GM12801 (cell line): Measurements from ENCODE around the gene MAZ.

Source experiments
- TF ChIP-seq, protein P1 (sequence below): IDR thresholded peaks from one replicate; pipeline ENCODE4 v1.5.1; 2011; ENCODE audit warnings: control low read depth; ENCODE audit not compliant: insufficient read length; ENCODE audit errors: extremely low read depth

MAZ gene

DNA sequence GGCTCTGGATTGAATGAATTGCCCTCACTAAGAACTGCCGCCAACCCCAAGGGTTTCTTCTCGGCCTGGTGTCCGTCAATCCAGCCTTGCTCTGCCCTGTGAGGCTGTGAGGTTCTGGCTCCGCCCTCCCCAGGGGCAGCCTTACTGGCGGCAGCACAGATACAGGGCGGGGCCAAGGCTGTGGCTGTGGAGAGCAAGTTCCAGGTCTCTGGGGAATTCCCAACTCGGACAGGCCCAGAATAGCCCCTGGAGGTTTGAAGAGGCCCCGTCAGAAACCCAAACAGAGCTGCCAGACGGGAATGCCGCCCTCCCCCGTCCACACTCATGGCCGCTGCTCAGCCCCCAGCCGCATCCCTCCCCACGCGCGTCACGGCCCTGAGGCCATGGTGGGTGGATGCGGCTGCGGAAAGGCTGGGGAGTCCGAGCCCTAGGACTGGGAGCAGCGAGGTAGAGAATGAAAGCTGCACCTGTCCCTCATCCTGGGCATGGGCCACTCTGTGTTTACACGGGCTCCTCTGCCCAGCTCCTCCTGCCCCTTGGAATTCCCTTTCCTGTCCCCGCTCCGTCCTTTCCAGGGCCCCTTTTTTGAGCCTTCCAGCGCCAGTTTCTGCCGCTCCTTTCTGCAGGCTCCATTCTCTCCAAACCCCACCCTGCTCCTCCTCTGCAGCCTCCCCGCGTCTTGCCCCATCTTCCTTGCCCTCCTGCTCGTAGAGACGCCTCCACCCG is 5.0 kb downstream of the MAZ start:
- TF ChIP-seq, protein P1, sequence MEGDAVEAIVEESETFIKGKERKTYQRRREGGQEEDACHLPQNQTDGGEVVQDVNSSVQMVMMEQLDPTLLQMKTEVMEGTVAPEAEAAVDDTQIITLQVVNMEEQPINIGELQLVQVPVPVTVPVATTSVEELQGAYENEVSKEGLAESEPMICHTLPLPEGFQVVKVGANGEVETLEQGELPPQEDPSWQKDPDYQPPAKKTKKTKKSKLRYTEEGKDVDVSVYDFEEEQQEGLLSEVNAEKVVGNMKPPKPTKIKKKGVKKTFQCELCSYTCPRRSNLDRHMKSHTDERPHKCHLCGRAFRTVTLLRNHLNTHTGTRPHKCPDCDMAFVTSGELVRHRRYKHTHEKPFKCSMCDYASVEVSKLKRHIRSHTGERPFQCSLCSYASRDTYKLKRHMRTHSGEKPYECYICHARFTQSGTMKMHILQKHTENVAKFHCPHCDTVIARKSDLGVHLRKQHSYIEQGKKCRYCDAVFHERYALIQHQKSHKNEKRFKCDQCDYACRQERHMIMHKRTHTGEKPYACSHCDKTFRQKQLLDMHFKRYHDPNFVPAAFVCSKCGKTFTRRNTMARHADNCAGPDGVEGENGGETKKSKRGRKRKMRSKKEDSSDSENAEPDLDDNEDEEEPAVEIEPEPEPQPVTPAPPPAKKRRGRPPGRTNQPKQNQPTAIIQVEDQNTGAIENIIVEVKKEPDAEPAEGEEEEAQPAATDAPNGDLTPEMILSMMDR = no peak

DNA sequence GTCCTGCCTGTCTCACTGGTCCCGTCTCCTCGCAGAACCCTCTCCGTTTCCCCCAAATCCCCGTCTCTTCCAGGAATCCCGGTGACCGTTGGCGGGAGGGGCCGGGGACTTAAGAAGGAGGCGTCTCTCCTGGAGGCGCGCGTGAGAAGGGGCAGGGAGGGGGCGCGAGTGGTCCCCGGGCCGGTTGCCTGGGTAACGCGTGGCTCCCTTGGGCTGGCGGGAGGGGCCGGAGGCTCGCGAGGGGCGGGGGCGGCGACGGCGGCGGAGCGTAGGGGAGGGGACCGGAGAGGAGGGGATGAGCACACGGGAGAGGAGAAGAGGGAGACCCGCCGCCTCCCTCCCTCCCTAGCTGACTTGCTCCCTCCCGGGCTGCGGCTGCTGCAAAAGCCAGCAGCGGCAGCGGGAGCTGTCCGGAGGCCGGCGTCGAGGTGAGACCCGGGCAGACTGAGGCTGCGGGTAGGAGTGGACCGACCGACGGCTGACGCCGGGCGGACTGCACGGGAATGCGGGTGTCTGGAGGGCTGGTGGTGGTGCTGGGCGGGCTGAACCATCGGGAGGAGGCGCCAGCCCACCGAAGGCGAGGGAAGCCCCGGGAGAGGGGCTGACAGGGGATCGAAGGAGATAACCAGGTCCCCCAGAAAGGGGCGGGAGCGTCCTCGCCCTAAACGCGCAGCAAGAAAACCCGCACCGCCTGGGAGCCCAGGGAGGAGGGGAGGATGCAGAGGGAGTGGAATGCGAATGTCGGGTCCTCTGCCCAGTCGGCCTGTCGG is 5.8 kb downstream of the MAZ start, which contains the start of gene PRRT2:
PRRT2 (plus strand) TSS at position 298 of the 770 bp plus-strand sequence. CDS start 862 bp downstream, outside the sequence.
- TF ChIP-seq, protein P1 = no peak

DNA sequence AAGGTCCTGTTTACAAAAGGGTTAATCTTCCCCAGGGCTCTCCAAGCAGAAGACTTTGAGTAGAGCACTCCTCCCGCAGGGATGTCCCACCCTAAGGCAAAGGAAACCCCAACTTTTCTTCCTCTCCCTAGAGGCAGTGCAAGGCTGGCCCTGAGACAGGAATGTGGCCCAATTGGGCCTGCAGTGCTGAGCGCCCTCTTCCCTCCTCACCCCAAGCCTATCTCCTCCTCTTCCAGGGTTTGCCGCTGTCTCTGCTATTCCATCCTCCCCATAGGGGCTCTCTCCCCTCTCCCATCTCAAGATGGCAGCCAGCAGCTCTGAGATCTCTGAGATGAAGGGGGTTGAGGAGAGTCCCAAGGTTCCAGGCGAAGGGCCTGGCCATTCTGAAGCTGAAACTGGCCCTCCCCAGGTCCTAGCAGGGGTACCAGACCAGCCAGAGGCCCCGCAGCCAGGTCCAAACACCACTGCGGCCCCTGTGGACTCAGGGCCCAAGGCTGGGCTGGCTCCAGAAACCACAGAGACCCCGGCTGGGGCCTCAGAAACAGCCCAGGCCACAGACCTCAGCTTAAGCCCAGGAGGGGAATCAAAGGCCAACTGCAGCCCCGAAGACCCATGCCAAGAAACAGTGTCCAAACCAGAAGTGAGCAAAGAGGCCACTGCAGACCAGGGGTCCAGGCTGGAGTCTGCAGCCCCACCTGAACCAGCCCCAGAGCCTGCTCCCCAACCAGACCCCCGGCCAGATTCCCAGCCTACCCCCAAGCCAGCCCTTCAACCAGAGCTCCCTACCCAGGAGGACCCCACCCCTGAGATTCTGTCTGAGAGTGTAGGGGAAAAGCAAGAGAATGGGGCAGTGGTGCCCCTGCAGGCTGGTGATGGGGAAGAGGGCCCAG is 6.7 kb downstream of the MAZ start:
- TF ChIP-seq, protein P1 = no peak

DNA sequence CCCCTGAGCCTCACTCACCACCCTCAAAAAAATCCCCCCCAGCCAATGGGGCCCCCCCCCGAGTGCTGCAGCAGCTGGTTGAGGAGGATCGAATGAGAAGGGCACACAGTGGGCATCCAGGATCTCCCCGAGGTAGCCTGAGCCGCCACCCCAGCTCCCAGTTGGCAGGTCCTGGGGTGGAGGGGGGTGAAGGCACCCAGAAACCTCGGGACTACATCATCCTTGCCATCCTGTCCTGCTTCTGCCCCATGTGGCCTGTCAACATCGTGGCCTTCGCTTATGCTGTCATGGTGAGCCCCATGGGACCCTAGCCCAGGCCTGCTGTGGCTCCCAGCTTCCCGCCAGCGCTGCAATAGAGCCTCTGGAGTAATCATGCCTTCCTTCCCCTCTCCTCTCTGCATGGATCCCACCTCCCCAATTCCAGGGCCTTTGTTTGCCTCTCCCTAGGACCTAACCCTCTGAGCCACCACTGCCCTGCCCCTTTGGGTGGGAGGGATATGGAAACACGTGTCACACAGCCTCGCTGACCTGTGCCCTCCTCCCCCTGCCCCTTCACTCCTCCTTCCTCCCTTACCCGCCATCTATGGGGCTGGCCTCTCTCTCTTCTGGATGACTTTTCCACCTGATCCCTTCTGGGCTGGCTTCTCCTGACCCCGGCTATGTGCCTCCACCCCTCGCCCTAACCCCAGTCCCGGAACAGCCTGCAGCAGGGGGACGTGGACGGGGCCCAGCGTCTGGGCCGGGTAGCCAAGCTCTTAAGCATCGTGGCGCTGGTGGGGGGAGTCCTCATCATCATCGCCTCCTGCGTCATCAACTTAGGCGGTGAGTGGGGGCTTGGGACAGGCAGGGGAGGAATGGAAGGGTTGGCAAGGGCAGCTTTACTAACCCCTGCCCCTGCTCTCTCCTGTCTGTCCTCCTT is 7.6 kb downstream of the MAZ start:
- TF ChIP-seq, protein P1 = no peak

DNA sequence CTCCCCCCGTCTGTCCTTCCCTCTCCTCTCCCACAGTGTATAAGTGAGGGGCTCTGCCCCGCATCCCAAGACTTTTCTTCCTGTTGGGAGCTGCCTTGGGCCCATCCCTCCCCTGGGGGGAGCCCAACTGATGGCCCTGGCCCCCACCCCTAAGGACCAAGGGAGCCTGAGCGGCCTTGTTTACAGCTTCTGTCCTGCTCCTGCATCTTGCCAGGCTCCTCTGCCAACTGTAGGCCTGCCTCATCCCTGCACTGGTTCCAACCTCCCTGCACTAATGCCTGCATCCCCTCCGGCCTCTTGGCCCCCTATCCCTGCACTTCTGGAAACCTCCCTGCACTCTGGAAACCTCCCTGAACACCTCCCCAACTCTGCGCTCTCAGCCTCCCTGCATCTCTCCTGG is 8.3 kb downstream of the MAZ start:
- TF ChIP-seq, protein P1 = no peak

DNA sequence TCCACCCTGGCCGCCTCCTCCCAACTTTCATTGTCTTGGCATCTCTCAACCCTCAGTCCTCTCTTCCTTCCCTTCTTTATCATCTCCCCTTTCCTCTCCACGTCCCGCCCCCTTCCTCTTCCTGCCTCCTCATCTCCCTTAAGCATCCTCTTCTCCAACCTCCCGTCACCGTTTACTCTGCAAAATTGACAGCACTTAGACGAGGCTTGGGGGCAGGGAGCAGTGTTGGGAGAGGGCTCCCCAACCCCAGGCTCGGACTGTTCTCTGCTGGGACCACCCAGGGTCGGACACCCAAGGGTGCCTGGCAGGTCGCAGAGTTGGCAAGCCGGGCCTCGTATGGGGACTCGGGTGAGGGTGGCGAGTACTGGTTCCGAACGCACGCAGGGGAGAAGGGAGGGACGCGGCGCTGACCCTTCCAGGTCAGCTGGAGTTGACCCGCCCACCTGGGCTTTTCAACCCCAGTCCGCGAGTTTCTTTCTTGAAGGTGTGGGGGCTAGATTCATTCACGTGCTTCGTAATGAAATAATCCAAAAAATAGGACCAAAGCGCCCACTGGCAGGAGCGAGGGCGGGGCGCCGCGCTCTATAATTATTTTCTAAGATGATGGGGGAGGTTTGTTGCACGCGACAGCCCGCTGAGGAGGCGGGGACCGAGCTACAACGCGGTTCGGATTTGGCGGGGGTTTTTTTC is 8.8 kb downstream of the MAZ start:
- TF ChIP-seq, protein P1 = no peak
